ENCODE data around the gene ADARB1. TPM values are rescaled to one million over a fixed set of nuclear protein-coding genes. Genes with fewer than 3 reads are reported as not detected.

Gene ADARB1
- total and polyA plus RNA-seq, 9 of the 15 experiments (the other 6 are each of a cell fraction or from before 2014, with no cell fraction given) = 6.7 to 16.0 (median 8.3) TPM

GRCh38 chr21:45160198-45160597 lies 85.8 kb downstream of the ADARB1 start:
- Histone ChIP-seq H3K27ac (ENCODE audit: extremely low read depth, low read depth, low read length) (no peak overlapping the region), H3K9ac (ENCODE audit: insufficient read depth in 1 of 2, low read depth in 2 of 2, low read length in 2 of 2) (no peak overlapping the region), H2AFZ (ENCODE audit: low read depth, low read length) (no peak overlapping the region), H3K4me2 (ENCODE audit: insufficient read depth, low read length) (no peak overlapping the region), H3K9me3 (replicated peaks; ENCODE audit: control insufficient read depth, insufficient read depth, low read depth, low read length) (no peaks in the 10 kb centered on the region), H3K27me3 (ENCODE audit: control insufficient read depth in 2 of 2, insufficient read depth in 2 of 2, low read length in 2 of 2) (peaks cover 0 to 10% of the 10 kb centered on the region in 2 experiments; a peak in 1 of 5 replicates), H3K9me1 (ENCODE audit: control insufficient read depth, insufficient read depth, low read length) (no peaks in the 10 kb centered on the region), H3K4me3 (no peak overlapping the region), H3K79me2 (ENCODE audit: control insufficient read depth, insufficient read depth, low read length) (no peaks in the 10 kb centered on the region), H4K20me1 (replicated peaks; ENCODE audit: control insufficient read depth, insufficient read depth, low read length) (no peaks in the 10 kb centered on the region), H3K4me1 (replicated peaks in 1 of 2; ENCODE audit: control insufficient read depth in 2 of 2, insufficient read depth in 2 of 2, low read length in 2 of 2) (peaks cover 0 to 9% of the 10 kb centered on the region in 2 experiments; a peak in 2 of 5 replicates), H3K36me3 (ENCODE audit: control insufficient read depth, insufficient read depth, low read length) (no peaks in the 10 kb centered on the region)
- no peak for DNase-seq (ENCODE audit: extremely low read depth in 1 of 4, low spot score in 3 of 4)
- 47% methylated on average over 7 of the region's 7 CpGs for WGBS (ENCODE audit: insufficient coverage, low coverage, missing lambda C conversion rate)
- FAIRE-seq = no peak
- CTCF ChIA-PET (ENCODE audit: low intra/inter-chr PET ratio) = no interaction called here
- in situ Hi-C loops (cut with MboI) (no loop called here), intact Hi-C loops (cut with micrococcal nuclease) (no loop called here)
- TF ChIP-seq RUNX1 (IDR thresholded peaks at IDR 0.05; ENCODE audit: low read depth) = no peak
- ATAC-seq = no peak
- POLR2A ChIA-PET = no interaction called here
- BruUV-seq (replicated peaks) = no TSS peak

GRCh38 chr21:45161038-45161945 lies 86.9 kb downstream of the ADARB1 start:
- Histone ChIP-seq H3K27ac (ENCODE audit: extremely low read depth, low read depth, low read length) (no peak overlapping the region), H3K36me3 (ENCODE audit: control insufficient read depth, insufficient read depth, low read length) (no peaks in the 10 kb centered on the region), H3K4me1 (replicated peaks in 1 of 2; ENCODE audit: control insufficient read depth in 2 of 2, insufficient read depth in 2 of 2, low read length in 2 of 2) (peaks cover 0 to 9% of the 10 kb centered on the region in 2 experiments; a peak in 2 of 5 replicates), H2AFZ (ENCODE audit: low read depth, low read length) (no peak overlapping the region), H4K20me1 (replicated peaks; ENCODE audit: control insufficient read depth, insufficient read depth, low read length) (no peaks in the 10 kb centered on the region), H3K9me3 (replicated peaks; ENCODE audit: control insufficient read depth, insufficient read depth, low read depth, low read length) (no peaks in the 10 kb centered on the region), H3K4me3 (no peak overlapping the region), H3K4me2 (ENCODE audit: insufficient read depth, low read length) (no peak overlapping the region), H3K79me2 (ENCODE audit: control insufficient read depth, insufficient read depth, low read length) (no peaks in the 10 kb centered on the region), H3K9me1 (ENCODE audit: control insufficient read depth, insufficient read depth, low read length) (no peaks in the 10 kb centered on the region), H3K27me3 (ENCODE audit: control insufficient read depth in 2 of 2, insufficient read depth in 2 of 2, low read length in 2 of 2) (peaks cover 0 to 10% of the 10 kb centered on the region in 2 experiments; a peak in 1 of 5 replicates), H3K9ac (ENCODE audit: insufficient read depth in 1 of 2, low read depth in 2 of 2, low read length in 2 of 2) (no peak overlapping the region)
- no TSS peak for BruUV-seq (replicated peaks)
- ChIA-PET POLR2A (interaction anchor here (0.6 to 1.8 kb wide), 3 partner anchors 8 to 169 kb away, joined by 3 to 6 read pairs (median 5); no protein-coding TSS in a partner anchor), CTCF (ENCODE audit: low intra/inter-chr PET ratio) (no interaction called here)
- FAIRE-seq (no peak), ATAC-seq (no peak), DNase-seq (ENCODE audit: extremely low read depth in 1 of 4, low spot score in 3 of 4) (no peak)
- intact Hi-C loops (cut with micrococcal nuclease) (no loop called here), in situ Hi-C loops (cut with MboI) (no loop called here)
- 22% methylated on average over 18 of the region's 18 CpGs for WGBS (ENCODE audit: insufficient coverage, low coverage, missing lambda C conversion rate)
- TF ChIP-seq MGA (IDR thresholded peaks at IDR 0.05) = no peak

Measured in K562 (cell line).